GM18520 (cell line): ENCODE data around the gene HNRNPLL.
"Not testable (repeated sequence)": the region's sequence is repeated elsewhere in the genome, so short reads cannot be mapped to it uniquely, and the experiment has no call there.

Source experiments
- ATAC-seq: cut with Tn5 transposase; IDR thresholded peaks from one replicate; pipeline ENCODE4 v1.9.1; 2021; ENCODE audit not compliant: unreplicated experiment

Gene HNRNPLL

GRCh38 chr2:38602732-38603401 is at the start of gene HNRNPLL:
HNRNPLL (minus strand) TSS chr2:38602928; CDS start chr2:38602626, 302 bp downstream.
- ATAC-seq = peak; percentile 37

GRCh38 chr2:38650717-38651116 is 48.0 kb upstream of the HNRNPLL start:
- no peak for ATAC-seq

DNA sequence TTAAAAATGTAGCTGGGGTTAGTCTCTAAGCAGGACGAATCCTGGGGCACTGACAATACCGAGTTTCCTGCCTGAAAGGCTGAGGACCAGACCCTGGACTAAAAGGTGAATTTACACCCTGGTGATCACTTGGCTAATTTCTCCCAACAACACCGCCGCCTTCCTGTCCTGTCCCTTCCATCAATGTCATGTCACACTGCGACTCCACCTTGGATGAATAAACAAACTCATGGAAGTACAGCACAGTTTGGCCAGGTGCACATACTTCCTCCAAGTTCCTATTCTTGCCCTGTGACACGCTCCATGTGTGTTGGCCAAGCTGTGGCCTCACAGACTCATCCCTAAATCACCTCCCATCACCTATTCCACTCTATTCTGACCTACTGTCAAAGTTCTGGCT is 47.3 kb upstream of the HNRNPLL start:
- no peak for ATAC-seq

DNA sequence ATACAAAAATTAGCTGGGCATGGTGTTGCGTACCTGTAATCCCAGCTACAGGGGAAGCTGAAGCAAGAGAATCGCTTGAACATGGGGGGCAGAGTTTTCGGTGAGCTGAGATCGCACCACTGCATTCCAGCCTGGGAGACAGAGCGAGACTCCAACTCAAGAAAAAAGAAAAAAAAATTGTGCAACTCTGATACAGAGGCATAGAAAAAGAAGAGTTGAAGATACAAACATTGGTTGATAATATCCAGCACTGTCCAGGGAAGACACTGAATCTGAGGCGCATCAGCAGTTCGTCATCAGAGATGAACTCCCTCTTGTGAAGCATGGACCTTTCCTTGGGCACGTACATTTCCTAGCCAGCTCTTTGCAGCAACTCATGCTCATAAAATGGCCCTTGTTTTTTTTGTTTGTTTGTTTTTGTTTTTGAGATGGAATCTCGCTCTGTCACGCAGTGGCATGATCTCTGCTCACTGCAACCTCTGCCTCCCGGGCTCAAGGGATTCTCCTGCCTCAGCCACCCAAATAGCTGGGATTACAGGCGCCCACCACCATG is 46.5 kb upstream of the HNRNPLL start:
- ATAC-seq = no peak

- ATAC-seq = no peak
Observed at GRCh38 chr2:38648107-38648761, 45.5 kb upstream of the HNRNPLL start.

DNA sequence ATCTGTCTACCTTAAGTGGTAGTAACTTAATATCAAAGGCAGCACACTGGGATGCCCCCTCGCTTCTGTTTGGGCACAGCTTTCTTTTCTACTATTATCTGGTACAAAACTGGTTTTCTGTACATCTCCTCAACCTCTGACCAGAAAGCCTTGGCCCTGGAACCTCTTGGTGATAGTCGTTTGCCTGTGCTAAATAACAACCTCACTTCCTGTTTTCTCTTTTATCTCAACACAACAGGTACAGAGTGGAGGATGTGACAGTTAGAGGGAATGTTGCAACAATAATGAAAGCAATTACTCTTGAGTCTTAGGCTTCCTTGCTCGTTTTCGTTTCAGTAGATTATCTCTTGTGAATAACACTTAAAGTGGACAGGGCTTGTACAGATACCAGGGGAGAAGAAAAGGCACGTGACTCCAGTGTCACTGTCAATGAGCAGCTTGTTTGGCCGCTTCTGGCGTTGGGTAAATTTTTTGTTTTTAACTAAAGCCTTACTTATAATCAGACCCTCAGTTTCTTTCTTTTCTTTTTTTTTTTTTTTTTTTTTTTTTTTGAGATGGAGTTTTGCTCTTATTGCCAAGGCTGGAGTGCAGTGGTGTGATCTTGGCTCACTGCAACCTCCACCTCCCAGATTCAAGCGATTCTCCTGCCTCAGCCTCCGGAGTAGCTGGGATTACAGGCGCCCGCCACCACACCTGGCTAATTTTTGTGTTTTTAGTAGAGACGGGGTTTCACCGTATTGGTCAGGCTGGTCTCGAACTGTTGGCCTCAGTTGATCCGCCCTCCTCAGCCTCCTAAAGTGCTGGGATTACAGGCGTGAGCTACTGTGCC is 41.2 kb upstream of the HNRNPLL start:
- not testable (repeated sequence) for ATAC-seq

- no peak for ATAC-seq
Observed at GRCh38 chr2:38643021-38643671, 40.4 kb upstream of the HNRNPLL start.

GRCh38 chr2:38642373-38643017 is 39.8 kb upstream of the HNRNPLL start:
- not testable (repeated sequence) for ATAC-seq

DNA sequence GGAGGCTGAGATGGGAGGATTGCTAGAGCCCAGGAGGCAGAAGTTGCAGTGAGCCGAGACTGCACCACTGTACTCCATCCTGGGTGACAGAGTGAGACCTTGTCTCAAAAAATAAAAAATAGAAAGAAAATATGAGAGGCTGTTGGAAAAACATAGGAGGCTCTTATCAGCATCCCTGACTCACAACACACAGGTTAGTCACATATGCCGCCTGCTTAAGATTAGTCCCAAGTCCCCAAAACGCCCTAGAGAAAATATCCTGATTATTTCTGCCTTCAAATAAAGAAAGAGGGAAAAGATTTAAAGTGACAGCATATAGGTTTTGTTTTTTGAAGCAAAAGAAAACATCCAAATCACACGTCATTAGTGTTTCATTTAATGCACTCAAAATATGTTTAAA is 33.3 kb upstream of the HNRNPLL start:
- ATAC-seq = no peak

DNA sequence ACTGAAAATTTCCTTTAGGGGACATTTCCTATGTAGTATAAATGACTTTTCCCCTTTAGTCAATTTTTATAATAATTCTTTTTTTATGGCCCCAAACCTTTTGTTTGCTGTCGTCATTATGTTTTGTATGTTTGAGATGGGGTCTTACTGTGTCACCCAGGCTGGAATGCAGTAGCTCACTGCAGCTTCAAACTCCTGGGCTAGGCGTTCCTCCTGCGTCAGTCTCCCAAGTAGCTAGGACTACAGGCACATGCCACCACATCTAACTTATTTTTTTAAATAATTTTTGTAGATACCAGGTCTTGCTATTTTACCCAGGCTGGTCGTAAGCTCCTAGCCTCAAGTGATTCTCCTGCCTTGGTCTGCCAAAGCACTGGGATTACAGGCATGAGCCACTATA is 32.4 kb upstream of the HNRNPLL start:
- ATAC-seq = no peak

- ATAC-seq = peak; percentile 92
Observed at GRCh38 chr2:38634684-38635083, 32.0 kb upstream of the HNRNPLL start.

DNA sequence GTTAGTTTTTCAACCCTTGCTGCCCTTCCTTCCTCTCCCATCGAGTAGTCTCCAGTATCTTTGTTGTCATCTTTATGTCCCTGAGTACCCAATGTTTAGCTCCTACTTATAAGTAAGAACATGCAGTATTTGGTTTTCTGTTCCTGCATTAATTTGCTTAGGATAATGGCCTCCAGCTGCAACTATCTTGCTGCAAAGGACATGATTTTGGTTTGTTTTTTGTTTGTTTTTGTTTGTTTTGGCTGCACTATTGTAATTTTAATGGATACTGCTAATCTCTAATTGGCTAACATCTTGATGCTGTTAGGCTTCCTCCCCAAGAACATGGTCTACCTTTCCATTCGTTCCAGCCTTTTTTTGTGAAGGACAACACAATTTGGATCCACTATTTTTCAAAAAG is 31.2 kb upstream of the HNRNPLL start:
- ATAC-seq = no peak

- no peak for ATAC-seq
Observed at GRCh38 chr2:38632980-38633379, 30.3 kb upstream of the HNRNPLL start.

GRCh38 chr2:38631976-38632375 is 29.2 kb upstream of the HNRNPLL start:
- ATAC-seq = no peak

DNA sequence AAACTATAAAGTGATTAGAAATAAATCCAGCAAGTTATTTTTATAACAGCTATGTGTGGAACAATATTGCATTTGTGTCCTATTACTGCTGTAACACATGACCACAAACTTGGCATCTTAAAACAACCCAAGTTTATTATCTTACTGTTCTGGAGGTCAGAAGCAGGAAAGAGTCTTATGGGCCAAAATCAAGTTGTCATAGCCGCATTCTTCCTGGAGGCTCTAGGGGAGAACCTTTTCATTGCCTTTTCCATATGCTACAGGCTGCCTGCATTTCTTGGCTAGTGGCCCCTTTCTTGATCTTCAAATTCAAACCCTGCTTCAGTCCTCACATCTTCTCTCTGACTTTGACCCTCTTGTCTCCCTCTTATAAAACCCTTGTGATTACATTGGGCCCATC is 27.0 kb upstream of the HNRNPLL start:
- ATAC-seq = no peak

DNA sequence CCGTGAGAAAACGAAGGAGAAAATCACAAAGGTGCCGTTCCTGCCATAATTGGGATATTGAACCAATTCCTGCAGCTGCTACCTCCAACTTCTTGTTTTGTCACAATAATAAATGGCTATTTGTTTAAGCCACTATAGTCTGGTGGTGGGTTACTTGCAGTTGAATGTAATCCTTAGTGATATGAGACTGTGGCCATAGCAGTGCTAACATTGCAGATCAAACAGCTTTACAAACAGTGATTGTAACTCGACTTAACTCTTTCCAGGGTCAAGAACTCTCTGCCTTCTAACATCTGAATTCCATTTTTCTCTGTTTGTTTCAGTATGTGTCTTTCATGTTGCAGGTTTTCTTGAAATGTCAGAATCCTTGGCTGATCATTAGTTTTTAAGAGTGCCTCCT is 24.7 kb upstream of the HNRNPLL start:
- ATAC-seq = no peak

GRCh38 chr2:38626326-38627035 is 23.8 kb upstream of the HNRNPLL start:
- no peak for ATAC-seq

DNA sequence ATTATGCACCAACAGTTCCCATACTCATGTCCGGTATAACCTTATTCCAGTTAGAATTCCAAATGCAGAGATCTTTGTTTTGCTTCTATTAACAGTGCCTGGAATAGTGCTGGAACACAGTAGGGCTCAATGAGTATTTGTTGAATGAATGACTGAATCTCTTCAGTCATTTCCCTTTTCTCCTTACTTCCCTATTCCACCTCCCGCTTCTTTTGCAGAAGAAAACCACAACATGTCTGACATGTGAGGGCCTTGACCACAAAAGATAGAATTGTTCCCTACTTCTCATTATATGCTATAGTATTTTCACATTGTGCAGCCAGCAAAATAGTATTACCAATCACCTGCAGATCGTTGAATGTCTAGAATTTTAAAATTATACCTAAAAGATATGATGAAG is 19.5 kb upstream of the HNRNPLL start:
- no peak for ATAC-seq

GRCh38 chr2:38621018-38621417 is 18.3 kb upstream of the HNRNPLL start:
- no peak for ATAC-seq
